HCT116 (cell line): ENCODE results near the gene RCOR1. TPM values are rescaled to one million over a fixed set of nuclear protein-coding genes. Genes with fewer than 3 reads are reported as not detected.

Experiments
- ATAC-seq: fragments of 200-7000 bp; cut with Tn5 transposase; 2 replicates; pipeline ENCODE4 v1.9.1; 2020; ENCODE audit warnings: mild to moderate bottlenecking, moderate library complexity
- BruUV-seq: library from RNA; stranded (reverse); fragments of 400-500 nt; replicated peaks from 2 replicates; lab custom pipeline; 2021; lab: Mats Ljungman, UMichigan
- CTCF ChIA-PET: fragments of 300-600 bp; sonication (Branson Sonifier 250); formaldehyde crosslinking; loops from one replicate; lab custom pipeline; 2021; ENCODE audit warnings: antibody characterized with exemption; lab: Charles Lee
- POLR2A ChIA-PET: fragments of 300-600, 350-600 bp; sonication (Branson Sonifier 250); formaldehyde crosslinking; loops from one replicate; lab custom pipeline; 2021; ENCODE audit warnings: antibody characterized with exemption; lab: Charles Lee
- RAD21 ChIA-PET, 2 experiments: fragments of 300-600 bp; sonication (Branson Sonifier 250); formaldehyde crosslinking; loops; one replicate each; lab custom pipeline; 2023; ENCODE audit warnings: low total read pairs in 2 of 2; ENCODE audit not compliant: uncharacterized antibody in 2 of 2, unreplicated experiment in 2 of 2, low non-redundant PET in 1 of 2; lab: Charles Lee
- DNase-seq: peaks from one replicate; pipeline ENCODE4 v3.0.0-alpha.2; 2010; ENCODE audit warnings: low read depth, low spot score
- H2AFZ ChIP-seq: fragments of 200-600 bp; shearing (Covaris generic), sonication (generic); 2 replicates; pipeline ENCODE4 v1.6.1; 2017; ENCODE audit warnings: low read depth, mixed run types, mixed read lengths, antibody characterized with exemption, low read length; ENCODE audit not compliant: poor library complexity, severe bottlenecking
- H3K27ac ChIP-seq: 2 replicates; pipeline ENCODE4 v1.5.1; 2012; ENCODE audit warnings: low read depth, low read length
- H3K27me3 ChIP-seq: fragments of 200-600 bp; sonication (generic); 2 replicates; pipeline ENCODE4 v1.6.1; 2016; ENCODE audit warnings: mixed run types, low read length, mixed read lengths; ENCODE audit not compliant: insufficient read depth
- H3K36me3 ChIP-seq, 2 experiments: fragments of 200-500 bp in 1 of 2; fragments of 200-600 bp in 1 of 2; sonication (Bioruptor generic) in 1 of 2; sonication (generic) in 1 of 2; 2 replicates each; pipeline versions ENCODE4 v1.5.1 to v1.6.1; 2014 to 2016; ENCODE audit warnings: low read length in 2 of 2, inconsistent platforms in 1 of 2, mixed read lengths in 1 of 2, mixed run types in 1 of 2; ENCODE audit not compliant: insufficient read depth in 2 of 2, control insufficient read depth in 1 of 2
- H3K4me1 ChIP-seq, 2 experiments: fragments of 200-600 bp in 1 of 2; sonication (generic) in 1 of 2; 2 replicates each; pipeline versions ENCODE4 v1.5.1 to v1.6.1; 2012 to 2017; ENCODE audit warnings: low read length in 2 of 2, inconsistent platforms in 1 of 2, mild to moderate bottlenecking in 1 of 2, mixed read lengths in 1 of 2, mixed run types in 1 of 2, moderate library complexity in 1 of 2; ENCODE audit not compliant: insufficient read depth in 2 of 2, control insufficient read depth in 1 of 2
- H3K4me2 ChIP-seq: fragments of 200-600 bp; sonication (generic); 2 replicates; pipeline ENCODE4 v1.6.1; 2017; ENCODE audit warnings: mixed run types, low read length, mixed read lengths
- H3K4me3 ChIP-seq, 2 experiments: fragments of 200-600 bp in 1 of 2; sonication (generic) in 1 of 2; replicated peaks in 1 of 2; 2 replicates each; pipeline ENCODE4 v1.5.1; 2011 to 2016; ENCODE audit warnings: low read length in 2 of 2, control low read depth in 1 of 2, low read depth in 1 of 2, mild to moderate bottlenecking in 1 of 2, mixed read lengths in 1 of 2, mixed run types in 1 of 2
- H3K79me2 ChIP-seq: fragments of 200-600 bp; sonication (generic); 2 replicates; pipeline ENCODE4 v1.6.1; 2017; ENCODE audit warnings: mild to moderate bottlenecking, mixed run types, low read length, moderate library complexity, mixed read lengths; ENCODE audit not compliant: insufficient read depth
- H3K9ac ChIP-seq: fragments of 200-600 bp; sonication (generic); 2 replicates; pipeline ENCODE4 v1.6.1; 2016; ENCODE audit warnings: low read length, mixed read lengths
- H3K9me2 ChIP-seq: fragments of 200-600 bp; sonication (generic), shearing (Covaris generic); 2 replicates; pipeline ENCODE4 v1.6.1; 2017; ENCODE audit warnings: mixed run types, mild to moderate bottlenecking, moderate library complexity; ENCODE audit not compliant: insufficient read depth
- H3K9me3 ChIP-seq, 2 experiments: fragments of 200-500 bp in 1 of 2; fragments of 200-600 bp in 1 of 2; sonication (Bioruptor generic) in 1 of 2; sonication (generic) in 1 of 2; 2 replicates each; pipeline ENCODE4 v1.6.1; 2014 to 2017; ENCODE audit warnings: low read length in 2 of 2, mixed read lengths in 2 of 2, inconsistent platforms in 1 of 2, low read depth in 1 of 2, mild to moderate bottlenecking in 1 of 2, mixed run types in 1 of 2, moderate library complexity in 1 of 2; ENCODE audit not compliant: control insufficient read depth in 1 of 2, insufficient read depth in 1 of 2
- H4K20me1 ChIP-seq: fragments of 200-600 bp; sonication (generic), shearing (Covaris generic); 2 replicates; pipeline ENCODE4 v1.6.1; 2017; ENCODE audit warnings: mixed run types, mild to moderate bottlenecking, moderate library complexity; ENCODE audit not compliant: insufficient read depth
- EGR1 ChIP-seq: IDR thresholded peaks from 2 replicates; pipeline ENCODE4 v1.6.1; 2012; ENCODE audit warnings: low read depth
- EZH2phosphoT487 ChIP-seq: fragments of 200-600 bp; IDR thresholded peaks from 2 replicates; pipeline ENCODE4 v1.6.1; 2018; ENCODE audit warnings: antibody characterized with exemption, borderline replicate concordance
- JUND ChIP-seq: IDR thresholded peaks from 2 replicates; pipeline ENCODE4 v1.6.1; 2012
- RAD21 ChIP-seq: IDR thresholded peaks from 2 replicates; pipeline ENCODE4 v1.6.1; 2012; ENCODE audit warnings: low read depth, mild to moderate bottlenecking
- ZFX ChIP-seq: fragments of 450-650 bp; IDR thresholded peaks from 2 replicates; pipeline ENCODE4 v1.6.1; 2017
- intact Hi-C: fragments of 100-400 bp; cut with micrococcal nuclease; formaldehyde crosslinking; loops from 2 replicates; pipeline ENCODE4 v1.10.0; 2022
- total RNA-seq: library from RNA; stranded (reverse); gene quantifications from one replicate; pipeline ENCODE4 v1.2.1, GENCODE V29; 2021; ENCODE audit not compliant: unreplicated experiment
- TF ChIP-seq, protein P1 (sequence below): IDR thresholded peaks from 2 replicates; pipeline ENCODE4 v1.6.1; 2011; ENCODE audit warnings: mild to moderate bottlenecking, low read length, moderate library complexity; ENCODE audit not compliant: insufficient replicate concordance; ENCODE audit errors: extremely low read depth
- TF ChIP-seq, protein P2 (sequence below): IDR thresholded peaks from 2 replicates; pipeline ENCODE4 v1.6.1; 2012

RCOR1 gene
- total RNA-seq, 1 experiment from 2014 or later = 30.7 TPM

DNA sequence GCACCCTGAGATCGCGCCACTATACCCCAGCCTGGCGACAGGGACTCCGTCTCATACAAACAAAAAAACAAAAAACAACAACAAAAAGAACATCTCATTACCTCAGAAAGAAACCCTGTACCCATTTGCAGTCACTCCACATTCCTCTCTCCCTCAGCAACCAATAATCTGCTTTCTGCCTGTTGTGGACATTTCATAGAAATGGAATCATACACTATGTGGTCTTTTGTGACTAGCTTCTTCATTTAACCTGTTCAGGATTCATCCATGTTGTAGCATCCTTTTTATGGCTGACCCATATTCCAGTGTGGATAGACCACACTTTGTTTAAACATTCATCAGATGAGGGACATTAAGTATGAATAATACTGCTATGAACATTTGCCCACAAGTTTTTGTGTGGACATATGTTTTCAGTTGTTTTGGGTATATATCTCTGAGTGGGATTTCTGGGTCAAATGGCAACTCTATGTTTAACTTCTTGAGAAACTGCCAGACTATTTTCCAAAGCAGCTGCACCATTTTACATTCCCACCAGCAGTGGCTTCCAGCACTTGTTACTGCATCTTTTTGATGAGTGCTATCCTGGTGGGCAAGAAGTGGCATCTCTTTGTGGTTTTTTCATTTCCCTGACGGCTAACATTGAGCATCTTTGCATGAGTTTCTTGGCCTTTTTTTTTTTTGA, 5.9 kb upstream of the RCOR1 start (continued):
- TF ChIP-seq, protein P1, sequence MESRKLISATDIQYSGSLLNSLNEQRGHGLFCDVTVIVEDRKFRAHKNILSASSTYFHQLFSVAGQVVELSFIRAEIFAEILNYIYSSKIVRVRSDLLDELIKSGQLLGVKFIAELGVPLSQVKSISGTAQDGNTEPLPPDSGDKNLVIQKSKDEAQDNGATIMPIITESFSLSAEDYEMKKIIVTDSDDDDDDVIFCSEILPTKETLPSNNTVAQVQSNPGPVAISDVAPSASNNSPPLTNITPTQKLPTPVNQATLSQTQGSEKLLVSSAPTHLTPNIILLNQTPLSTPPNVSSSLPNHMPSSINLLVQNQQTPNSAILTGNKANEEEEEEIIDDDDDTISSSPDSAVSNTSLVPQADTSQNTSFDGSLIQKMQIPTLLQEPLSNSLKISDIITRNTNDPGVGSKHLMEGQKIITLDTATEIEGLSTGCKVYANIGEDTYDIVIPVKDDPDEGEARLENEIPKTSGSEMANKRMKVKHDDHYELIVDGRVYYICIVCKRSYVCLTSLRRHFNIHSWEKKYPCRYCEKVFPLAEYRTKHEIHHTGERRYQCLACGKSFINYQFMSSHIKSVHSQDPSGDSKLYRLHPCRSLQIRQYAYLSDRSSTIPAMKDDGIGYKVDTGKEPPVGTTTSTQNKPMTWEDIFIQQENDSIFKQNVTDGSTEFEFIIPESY = no peak
- TF ChIP-seq EZH2phosphoT487 (no peak), RAD21 (no peak), EGR1 (no peak)
- TF ChIP-seq, protein P2, sequence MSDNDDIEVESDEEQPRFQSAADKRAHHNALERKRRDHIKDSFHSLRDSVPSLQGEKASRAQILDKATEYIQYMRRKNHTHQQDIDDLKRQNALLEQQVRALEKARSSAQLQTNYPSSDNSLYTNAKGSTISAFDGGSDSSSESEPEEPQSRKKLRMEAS = no peak

DNA sequence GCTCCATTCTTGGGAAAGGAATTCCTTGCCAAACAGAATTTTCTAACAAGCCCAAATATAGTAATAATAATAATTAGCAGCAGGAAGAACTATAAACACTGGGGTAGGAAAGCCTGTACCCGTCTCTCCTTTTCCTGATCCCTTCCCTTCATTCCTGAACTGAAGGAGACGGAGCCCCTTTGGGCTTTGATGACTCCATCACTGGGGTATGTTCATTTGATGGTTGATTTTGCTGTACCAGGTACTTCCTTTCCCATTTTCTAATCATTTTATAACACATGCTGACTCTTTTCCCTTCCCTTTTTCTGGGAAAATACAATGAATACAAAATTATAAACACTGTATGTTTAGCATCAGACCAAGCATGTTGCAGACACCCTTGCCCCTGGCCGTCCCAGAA, 3.6 kb upstream of the RCOR1 start:
- Histone ChIP-seq H3K27ac (no peak overlapping the region), H3K27me3 (no peaks in the 10 kb centered on the region), H3K9ac (no peak overlapping the region; the same call in 1 of the 2 replicates), H2AFZ (no peak overlapping the region), H3K9me3 (no peaks in the 10 kb centered on the region), H3K36me3 (no peaks in the 10 kb centered on the region), H3K4me3 (no peak overlapping the region), H3K79me2 (peaks cover 16% of the 10 kb centered on the region), H3K4me2 (0 out of 2 replicates have a peak overlapping the region, but pooled peaks have one; percentile 8), H3K9me2 (no peaks in the 10 kb centered on the region), H3K4me1 (peaks cover 15 to 43% of the 10 kb centered on the region in 2 experiments), H4K20me1 (peaks cover 2% of the 10 kb centered on the region; the same call in 1 of the 2 replicates)
- intact Hi-C loops = no loop called here
- ATAC-seq (no peak), DNase-seq (no peak)
- CTCF ChIA-PET = interaction anchor here (0.6 kb wide), 1 partner anchor 30 kb away, joined by 4 read pairs; no protein-coding TSS in a partner anchor
- TF ChIP-seq ZFX (no peak), JUND (0 out of 2 replicates have a peak, but pooled peaks have one; percentile 5)
- POLR2A ChIA-PET = no interaction called here
- RAD21 ChIA-PET = no interaction called here
- no TSS peak for BruUV-seq
